Left cardiac atrium (tissue), 4 donors: ENCODE data around the gene KYNU. TPM values are rescaled to one million over a fixed set of nuclear protein-coding genes. Genes with fewer than 3 reads are reported as not detected.
"Not testable (repeated sequence)": the region's sequence is repeated elsewhere in the genome, so short reads cannot be mapped to it uniquely, and the experiment has no call there.

ENCODE experiments used
- ATAC-seq, 2 donors: fragments of 200-7000 bp; cut with Tn5 transposase; one replicate each; pipeline ENCODE4 v1.9.1; 2020; ENCODE audit warnings: mild to moderate bottlenecking in 2 of 2, moderate library complexity in 2 of 2
- DNase-seq: peaks from one replicate; pipeline ENCODE4 v3.0.0-alpha.2; 2020
- intact Hi-C, 2 donors: fragments of 100-400 bp; cut with DNase I; formaldehyde crosslinking; loops; one replicate each; pipeline versions ENCODE4 v1.14.1 to v1.15.1; 2022 to 2023
- total RNA-seq, 2 donors: library from RNA; stranded (reverse); fragmentation: NEBNext Ultra II Directional; extraction: Animal tissue kit (Norgen Biotek cat#: 25700); gene quantifications; one replicate each; pipeline ENCODE4 v1.2.1, GENCODE V29; 2021
- donor health status: DM: no; HTN: yes; CAD: no.
- donor health status: DM: no; HTN: yes; CAD: no; lungs with severe emphysema.
- donor health status: DM: yes; HTN: yes; CAD: no.
- donor health status: Dilated cardiomyopathy.

The KYNU gene
- total RNA-seq, 2 donors from 2014 or later, result 2.1 to 3.8 TPM

DNA sequence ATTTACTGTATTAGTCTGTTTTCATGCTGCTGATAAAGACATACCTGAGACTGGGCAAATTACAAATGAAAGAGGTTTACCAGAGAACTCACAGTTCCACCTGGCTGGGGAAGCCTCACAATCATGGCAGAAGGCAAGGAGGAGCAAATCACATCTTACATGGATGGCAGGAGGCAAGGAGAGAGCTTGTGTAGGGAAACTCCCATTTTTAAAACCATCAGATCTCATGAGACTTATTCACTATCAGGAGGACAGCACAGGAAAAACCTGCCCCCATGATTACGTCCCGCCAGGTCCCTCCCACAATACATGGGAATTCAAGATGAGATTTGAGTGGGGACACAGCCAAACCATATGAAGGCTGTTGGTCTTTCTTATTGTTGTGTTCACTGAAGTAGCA lies 72.9 kb downstream of the KYNU start:
- DNase-seq, ATAC-seq, intact Hi-C loops: not testable (repeated sequence)

DNA sequence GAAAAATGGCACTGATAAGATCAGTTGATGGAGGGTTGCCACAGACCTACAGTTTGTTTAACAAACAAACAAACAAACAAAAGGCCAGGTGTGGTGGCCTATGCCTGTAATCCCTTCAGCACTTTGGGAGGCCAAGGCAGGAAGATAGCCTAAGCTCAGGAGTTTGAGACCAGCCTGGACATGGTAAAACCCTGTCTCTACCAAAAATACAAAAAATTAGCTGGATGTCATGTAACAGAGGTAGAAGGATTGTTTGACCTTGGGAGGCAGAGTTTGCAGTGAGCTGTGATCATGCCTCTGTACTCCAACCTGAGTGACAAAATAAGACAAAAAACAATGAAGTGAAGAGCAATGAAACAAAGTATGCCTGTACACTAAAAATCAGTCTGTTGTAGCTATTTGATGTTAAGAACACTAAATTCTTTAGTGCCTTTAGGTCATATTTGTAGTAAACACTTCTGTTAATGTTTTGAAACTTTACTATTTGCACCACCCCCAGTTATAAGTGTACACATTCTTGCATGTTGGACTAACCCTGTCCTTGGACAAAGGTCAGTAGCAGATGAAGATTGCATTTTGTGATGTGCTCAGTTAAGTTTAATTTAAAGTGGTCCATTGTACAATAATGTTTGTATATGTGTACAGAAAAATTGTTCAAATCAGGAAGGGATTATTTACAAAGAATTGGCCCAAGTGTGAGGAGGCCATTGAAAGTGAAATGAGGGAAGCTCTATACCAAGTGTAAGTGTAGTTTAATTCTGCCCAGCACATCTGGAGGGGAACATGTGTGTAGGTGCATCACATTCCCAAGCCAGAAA lies 73.9 kb downstream of the KYNU start:
- intact Hi-C loops, result no loop called here
- DNase-seq (no peak), ATAC-seq (no peak)

DNA sequence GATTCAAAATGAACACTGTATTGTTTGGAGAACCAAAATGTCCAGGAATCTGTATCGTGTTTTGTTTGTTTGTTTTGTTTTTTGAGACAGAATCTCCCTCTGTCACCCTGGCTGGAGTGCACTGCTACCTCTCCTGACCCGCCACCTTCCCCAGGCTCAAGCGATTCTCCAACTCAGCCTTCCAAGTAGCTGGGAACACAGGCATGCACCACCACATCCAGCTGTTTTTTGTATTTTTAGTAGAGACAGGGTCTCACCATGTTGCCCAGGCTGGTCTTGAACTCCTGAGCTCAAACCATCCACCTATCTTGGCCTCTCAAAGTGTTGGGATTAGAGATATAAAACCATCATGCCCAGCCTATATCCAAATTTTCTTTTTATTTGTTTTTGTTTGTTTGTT lies 74.6 kb downstream of the KYNU start:
- DNase-seq, result no peak
- ATAC-seq, result no peak
- intact Hi-C loops, result no loop called here

DNA sequence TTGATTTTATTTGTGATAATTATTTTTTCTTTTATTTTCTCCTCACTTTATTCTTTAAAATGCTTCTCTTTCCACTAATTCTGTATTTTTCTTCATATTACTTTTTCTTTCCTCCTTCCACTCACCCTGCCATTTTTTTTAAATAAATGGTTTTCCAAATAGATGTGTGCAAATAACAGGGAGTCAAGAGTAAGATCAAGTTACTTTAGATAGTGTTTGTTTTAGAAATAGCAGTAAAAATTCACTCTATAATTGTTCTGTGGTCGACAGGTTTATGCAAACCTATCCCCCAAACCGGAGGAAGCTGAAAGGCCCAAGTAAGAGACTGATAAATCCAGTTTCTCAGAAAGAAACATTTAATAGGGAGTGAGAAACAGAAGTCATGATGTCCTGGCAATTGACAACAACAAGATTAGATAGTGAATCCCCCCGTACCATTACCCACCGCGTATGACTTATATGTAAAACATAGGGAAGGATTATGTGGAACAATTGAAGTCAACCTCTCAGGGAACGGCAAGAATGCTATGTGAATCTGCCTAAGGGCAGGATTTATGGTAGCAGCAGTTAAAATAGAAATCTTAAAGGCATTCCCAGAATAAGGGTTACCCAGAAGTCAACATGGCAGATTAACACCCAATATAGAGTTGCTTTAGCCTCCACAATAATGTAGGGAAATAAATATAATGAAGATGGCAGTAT lies 75.5 kb downstream of the KYNU start:
- ATAC-seq (no peak), DNase-seq (no peak)
- intact Hi-C loops, result no loop called here

DNA sequence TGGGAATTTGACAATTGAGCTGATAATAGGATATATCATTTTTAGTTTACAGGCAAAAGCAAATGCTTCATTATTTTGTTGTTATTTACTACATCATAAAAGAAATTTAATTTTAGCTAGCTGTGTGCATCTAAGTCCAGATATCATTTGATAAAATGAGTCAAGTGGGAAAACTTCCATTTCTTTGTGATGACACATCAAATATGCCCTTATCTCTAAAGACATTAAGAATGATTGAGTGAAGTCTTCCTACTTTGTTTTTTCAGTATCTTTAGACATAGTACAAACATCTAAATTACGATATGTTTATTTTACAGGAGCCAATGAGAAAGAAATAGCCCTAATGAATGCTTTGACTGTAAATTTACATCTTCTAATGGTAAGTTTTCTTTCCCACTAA lies 77.0 kb downstream of the KYNU start:
- DNase-seq, result no peak
- intact Hi-C loops, result no loop called here
- ATAC-seq, result no peak

DNA sequence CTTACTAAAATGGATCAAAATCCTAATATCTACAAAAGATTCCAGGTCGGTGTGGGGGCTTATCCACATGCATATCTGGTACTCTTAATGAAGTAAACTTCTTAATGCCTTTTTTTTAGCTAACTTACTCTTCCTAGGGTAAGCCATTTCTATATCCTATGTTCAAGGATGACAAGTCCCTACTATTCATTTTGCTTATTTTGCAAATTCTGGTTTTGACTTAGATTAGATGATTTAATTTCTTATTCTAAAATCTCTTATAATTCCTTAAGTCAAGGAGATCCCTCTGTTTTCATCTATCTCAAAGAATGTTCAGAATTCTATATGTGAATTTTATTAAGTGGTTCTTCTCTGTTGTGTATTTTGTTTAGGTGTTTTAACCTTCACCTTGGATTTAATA lies 79.7 kb downstream of the KYNU start:
- ATAC-seq (no peak), DNase-seq (no peak)
- intact Hi-C loops, result no loop called here

DNA sequence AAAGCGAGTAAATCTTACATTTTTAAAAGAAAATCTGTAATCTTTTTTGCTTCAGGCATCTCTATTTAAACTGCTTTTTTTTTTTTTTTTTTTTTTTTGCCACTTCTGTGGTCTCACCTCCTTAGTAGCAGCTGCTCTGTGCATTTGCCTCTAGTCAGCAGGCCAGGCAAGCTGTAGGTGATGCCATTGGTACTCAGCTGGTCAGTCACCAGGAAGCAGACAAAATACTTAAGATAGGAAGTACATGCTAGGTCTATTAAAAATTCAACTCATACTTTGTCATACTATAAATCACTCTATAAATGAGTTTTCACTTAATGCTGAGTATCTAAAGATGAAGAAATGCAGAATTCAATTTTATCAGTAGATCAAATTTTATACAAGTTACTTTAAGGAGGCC lies 83.7 kb downstream of the KYNU start:
- intact Hi-C loops, result no loop called here
- ATAC-seq, result no peak

DNA sequence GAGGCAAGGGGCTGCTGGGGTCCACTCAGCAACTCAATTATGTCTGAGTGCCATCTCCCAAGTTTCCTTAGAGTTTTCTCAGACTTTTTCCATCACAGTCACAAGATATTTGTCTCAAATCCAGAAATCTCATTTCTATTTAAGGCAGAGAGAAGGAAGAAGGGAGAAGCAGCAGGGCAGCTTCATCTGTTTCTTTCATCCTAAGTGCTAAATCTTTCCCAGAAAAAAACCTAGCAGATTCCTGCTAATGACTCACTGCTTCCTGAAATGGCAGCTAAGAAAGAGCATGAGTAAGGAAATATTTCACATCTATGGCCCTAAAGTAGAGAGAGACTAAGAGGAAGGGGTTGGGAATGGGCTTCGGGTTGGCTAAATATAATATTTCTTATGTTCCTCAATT lies 88.0 kb downstream of the KYNU start:
- intact Hi-C loops, result no loop called here
- ATAC-seq (no peak), DNase-seq (no peak)

More for the DNA sequence above, 83.7 kb downstream of the KYNU start:
- no peak for DNase-seq

DNA sequence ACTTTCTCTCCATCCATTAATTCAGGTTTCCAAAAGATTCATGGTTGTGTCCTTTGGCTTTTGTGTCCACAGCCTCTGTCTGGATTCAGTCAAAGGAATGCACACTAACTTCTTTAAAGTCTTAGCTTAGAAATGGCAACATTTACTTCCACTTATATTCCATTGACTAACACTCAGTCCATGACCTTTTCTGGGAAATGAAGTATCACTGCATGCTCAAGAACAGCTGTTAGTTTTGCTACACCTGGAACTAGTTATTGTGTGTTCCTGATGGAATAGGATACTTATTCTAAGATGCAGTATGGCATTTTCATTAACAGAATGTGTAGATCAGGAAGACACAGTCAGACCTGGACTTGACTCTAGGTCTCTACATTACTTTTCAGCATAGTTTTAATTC lies 88.8 kb downstream of the KYNU start:
- intact Hi-C loops, result no loop called here
- no peak for ATAC-seq
- DNase-seq, result no peak

DNA sequence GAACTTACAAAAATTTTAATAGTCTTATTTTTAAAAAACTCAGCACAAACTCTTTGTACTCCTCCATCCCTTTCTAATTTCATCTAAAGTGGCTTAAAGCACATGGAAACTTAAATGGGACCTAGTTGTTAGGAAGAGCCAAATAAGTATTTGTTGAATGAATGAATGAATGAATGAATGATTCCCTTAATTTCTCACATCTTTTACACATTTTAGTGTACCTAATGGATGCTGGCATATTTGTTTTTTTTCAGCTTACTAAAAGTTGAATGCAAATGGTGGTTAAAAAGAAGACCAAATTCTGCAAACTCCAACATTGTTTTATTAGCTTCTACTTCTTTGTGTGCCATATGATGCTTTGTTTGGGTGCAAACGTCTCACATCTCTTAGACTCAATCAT lies 89.6 kb downstream of the KYNU start:
- no peak for DNase-seq
- intact Hi-C loops, result no loop called here
- ATAC-seq, result no peak

DNA sequence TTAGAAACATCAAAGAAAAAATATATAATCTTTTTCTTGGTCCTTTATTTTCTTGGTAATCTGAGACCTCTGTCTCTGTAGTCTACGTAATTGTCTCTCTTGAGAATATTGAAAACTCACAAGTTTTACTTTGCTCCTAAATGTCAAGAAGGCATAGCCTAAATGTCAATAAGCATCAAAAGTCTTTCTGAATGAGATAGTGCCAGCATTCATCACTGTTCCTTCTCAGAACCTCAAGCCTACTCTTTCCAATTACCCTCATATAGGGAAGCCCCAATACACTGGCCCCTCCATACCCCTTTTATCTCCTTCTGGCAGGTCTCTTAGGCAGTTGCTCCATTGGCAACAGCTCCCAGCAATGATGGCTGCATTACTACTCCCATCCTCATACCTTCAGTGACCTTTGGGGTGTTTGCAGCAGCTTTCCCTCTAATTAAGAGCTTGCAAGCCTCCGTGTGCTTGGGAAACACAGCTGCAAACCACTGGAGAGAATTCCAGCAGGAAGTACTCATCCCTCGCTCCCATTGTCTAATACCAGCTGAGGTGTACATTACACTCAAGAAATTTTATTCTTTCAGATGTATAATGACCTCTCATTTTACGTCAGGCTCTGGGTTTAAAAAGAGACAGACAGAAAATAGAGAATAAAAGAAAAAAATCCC lies 95.8 kb downstream of the KYNU start:
- intact Hi-C loops, result no loop called here
- DNase-seq (no peak), ATAC-seq (no peak)

DNA sequence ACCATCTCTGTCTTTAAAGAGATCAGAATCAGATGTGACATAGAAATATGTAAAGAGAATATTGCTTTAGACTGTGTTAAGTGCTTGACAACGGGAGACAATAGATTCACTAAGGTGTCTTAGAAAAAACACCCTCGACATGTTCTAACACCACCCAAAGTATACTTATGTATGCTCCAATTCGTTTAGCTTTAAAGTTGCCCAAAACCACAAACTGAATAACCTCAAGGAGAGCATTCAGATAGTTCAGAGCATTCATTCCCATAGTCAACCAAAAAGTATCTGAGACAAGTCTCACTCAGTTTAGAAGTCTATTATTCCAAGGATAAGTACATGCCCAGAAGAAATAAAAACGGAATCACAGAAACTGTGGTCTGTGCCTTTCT lies 96.4 kb downstream of the KYNU start:
- no peak for DNase-seq
- intact Hi-C loops, result no loop called here
- no peak for ATAC-seq

DNA sequence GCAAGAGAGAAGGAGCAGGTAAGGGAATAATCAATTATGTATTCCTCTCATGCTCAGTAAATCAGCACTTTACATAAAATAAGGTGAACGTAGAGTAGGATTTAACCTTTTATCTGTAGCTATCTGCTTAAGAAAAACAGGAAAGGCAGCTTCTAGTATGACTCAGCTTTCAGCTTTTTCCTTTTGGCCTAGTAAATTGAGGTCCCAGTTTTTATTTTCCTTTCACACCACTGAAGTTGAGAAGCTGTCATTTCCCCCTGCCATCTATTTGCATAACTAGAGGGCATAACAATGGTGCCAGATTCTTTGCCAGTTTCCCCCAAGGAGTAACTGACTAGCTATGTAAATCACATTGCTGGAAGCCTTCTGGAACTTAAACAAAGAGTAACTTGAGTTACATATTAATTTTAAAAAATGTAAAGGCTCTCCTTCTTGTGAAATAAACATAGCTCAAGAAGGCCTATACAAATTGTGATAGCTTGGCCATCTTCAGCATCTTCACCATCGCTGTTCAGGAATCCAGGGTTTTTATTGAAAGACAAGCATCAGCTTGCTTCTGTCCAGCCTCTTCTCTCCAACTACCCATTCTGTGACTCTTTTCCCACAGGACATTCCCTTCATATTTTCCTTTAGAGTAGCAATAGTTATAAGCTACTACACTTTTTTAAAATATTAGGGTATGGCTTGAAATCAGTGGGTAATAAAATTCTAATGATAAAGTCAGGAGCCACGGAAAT lies 97.0 kb downstream of the KYNU start:
- DNase-seq (no peak), ATAC-seq (no peak)
- intact Hi-C loops, result no loop called here

DNA sequence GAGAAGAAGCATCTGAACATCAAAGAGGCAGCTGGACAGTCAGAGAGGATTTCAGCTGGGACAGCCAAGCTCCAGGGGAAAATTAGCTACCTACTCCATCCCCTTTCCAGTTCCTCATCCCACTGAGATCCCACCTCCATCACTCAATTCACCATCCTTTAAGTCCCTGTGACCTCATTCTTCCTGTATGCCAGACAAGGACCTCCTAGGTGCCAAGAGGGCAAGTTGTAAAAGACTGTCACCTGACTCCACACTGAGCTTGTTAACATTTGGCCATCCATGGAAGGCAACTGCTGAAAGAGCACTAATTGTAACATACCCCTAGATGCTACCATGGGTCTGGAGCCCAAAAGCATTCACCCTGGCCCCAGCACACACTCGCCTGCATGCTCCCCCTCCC lies 97.8 kb downstream of the KYNU start:
- intact Hi-C loops, result no loop called here
- DNase-seq, result no peak

DNA sequence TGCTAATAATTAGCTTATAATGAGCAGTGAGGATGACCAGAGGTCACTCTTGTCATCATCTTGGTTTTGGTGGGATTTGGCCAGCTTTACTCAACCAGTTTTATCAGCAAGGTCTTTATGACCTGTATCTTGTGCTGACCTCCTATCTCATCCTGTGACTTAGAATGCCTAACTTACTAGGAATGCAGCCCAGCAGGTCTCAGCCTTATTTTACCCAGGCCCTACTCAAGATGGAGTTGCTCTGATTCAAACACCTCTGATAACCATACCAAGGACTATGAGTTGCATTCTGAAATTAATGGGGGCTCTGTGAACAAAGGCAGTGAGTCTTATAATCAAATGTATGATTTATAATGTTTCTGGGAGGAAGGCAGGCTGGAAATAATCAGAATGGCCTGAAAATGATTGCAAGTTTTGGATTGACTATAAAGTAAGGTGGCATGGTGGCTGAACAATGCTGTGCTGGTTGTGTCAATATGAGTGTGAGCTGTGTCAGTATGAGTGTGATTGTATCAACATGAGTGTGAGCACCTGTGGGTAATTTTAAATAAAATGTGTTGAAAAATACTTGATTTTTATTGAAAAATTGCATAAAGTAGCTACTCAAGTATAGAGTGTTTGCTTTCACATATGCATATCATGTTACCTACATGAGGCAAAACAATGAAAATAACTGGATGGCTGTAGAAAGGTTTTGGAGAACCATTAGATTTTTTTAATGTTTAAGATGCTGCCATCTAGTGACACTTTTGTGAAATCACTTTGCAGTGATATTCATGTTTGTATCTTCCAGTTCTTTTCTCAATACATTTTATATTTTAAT lies 103.0 kb downstream of the KYNU start:
- ATAC-seq (no peak), DNase-seq (no peak)
- intact Hi-C loops, result loop anchor here (5.0 to 10.0 kb wide), 2 partner anchors 296 to 298 kb away; no protein-coding TSS in a partner anchor

More for the DNA sequence above, 97.8 kb downstream of the KYNU start:
- no peak for ATAC-seq

DNA sequence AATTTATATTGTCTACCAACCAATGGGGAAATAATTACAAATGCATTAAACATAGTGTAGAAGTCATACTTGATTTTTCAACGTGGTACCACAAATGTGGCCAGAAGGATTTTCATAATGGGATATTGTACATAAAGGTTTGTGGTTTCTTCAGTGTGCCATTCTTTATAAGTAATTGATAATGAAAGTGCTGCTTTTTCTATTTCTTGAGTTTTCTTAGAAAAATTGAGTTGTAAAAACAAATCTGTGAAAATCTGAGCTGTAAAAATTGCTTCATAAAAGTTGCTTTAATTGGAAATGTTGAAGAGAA lies 103.6 kb downstream of the KYNU start:
- no peak for ATAC-seq
- intact Hi-C loops, result loop anchor here (5.0 to 10.0 kb wide), 2 partner anchors 296 to 299 kb away; no protein-coding TSS in a partner anchor
- DNase-seq, result no peak

DNA sequence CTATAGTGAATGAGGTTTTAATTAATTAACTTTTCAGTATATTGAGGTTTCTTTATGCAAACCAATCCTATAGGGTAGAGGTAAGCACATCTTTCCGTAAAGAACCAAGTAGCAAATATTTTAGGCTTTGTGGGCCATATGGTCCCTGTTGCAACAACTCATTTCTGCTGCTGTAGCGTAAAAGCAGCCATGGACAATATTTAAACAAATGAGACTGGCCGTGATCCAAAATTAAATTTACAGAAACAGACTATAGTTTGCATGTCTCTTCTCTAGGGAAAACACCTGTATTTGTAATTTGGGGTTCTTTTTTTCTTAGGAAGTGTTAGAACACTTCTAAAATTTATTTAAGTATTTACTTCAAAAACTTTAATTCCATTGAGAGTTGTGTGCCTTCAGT lies 104.3 kb downstream of the KYNU start:
- intact Hi-C loops, result loop anchor here (5.0 to 10.0 kb wide), 2 partner anchors 297 to 299 kb away; no protein-coding TSS in a partner anchor
- no peak for ATAC-seq
- DNase-seq, result no peak

DNA sequence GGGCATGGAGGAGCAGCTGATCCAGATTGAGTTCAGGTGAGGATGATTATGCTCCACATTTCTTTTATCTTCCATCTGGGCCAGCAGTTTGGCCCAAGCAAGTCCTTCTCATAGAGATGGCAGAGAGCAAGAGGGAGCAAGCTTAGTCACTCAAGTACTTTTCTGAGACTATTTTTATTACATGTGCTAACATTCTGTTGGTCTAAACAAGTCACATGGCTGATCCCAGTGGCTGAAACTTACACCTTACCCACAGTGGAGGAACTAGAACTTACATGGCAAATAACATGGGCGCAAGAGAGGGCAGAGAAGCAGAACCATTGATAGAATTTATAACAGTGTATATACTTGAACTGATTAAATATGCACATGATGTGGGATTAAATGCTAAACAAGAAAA lies 105.7 kb downstream of the KYNU start:
- DNase-seq (no peak), ATAC-seq (no peak)
- intact Hi-C loops, result loop anchor here (5.0 to 10.0 kb wide), 2 partner anchors 298 to 301 kb away; no protein-coding TSS in a partner anchor

DNA sequence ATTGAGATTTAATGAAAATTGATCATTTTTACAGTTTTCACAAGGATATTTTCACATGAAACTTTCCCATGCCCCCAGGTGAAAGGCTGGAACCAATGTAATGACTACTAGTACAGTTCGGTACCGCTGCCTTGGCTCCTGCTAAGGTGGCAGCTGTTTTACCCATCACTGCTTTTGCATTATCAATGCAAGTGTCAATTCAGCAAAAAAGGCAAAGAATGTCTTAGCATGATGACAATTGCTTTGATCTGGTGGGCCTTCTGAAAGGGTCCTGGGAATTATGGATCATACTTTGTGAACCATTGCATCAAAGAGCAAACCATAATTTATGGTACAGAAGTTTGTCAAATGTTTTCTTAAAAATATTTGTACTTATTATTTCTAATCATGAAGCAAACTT lies 107.2 kb downstream of the KYNU start:
- DNase-seq (no peak), ATAC-seq (no peak)
- intact Hi-C loops, result loop anchor here (5.0 to 10.0 kb wide), 2 partner anchors 300 to 302 kb away; no protein-coding TSS in a partner anchor
